IMR-90 (cell line): ENCODE measurements around the gene COL23A1. TPM values are rescaled to one million over a fixed set of nuclear protein-coding genes. Genes with fewer than 3 reads are reported as not detected.

Experiments
- ATAC-seq: fragments of 200-7000 bp; cut with Tn5 transposase; 2 replicates; pipeline ENCODE4 v1.9.1; 2020; ENCODE audit warnings: low read depth, mild to moderate bottlenecking, moderate library complexity
- BruUV-seq: library from RNA; stranded (reverse); fragments of 400-500 nt; replicated peaks from 2 replicates; lab custom pipeline; 2021; lab: Mats Ljungman, UMichigan
- CTCF ChIA-PET: fragments of 300-600 bp; formaldehyde crosslinking; extraction: SDS; loops from one replicate; lab custom pipeline; 2021; ENCODE audit warnings: antibody characterized with exemption; lab: Yijun Ruan, JAX
- POLR2A ChIA-PET: fragments of 300-600 bp; sonication (Branson Sonifier 250); formaldehyde crosslinking; loops from one replicate; lab custom pipeline; 2022; ENCODE audit warnings: antibody characterized with exemption; ENCODE audit not compliant: unreplicated experiment; lab: Charles Lee
- DNase-seq: peaks from one replicate; pipeline ENCODE4 v3.0.0; 2013
- H2AFZ ChIP-seq: replicated peaks from 2 replicates; pipeline ENCODE3; 2013; ENCODE audit warnings: low read length, mild to moderate bottlenecking; ENCODE audit not compliant: poor library complexity
- H2AK5ac ChIP-seq: 2 replicates; pipeline ENCODE4 v1.6.1; 2013; ENCODE audit warnings: low read depth, low read length, inconsistent platforms
- H2AK9ac ChIP-seq: replicated peaks from 2 replicates; pipeline ENCODE3; 2013; ENCODE audit warnings: mild to moderate bottlenecking, low read depth, low read length, moderate library complexity; ENCODE audit not compliant: poor library complexity
- H2BK120ac ChIP-seq: 2 replicates; pipeline ENCODE4 v1.6.1; 2013; ENCODE audit warnings: low read depth, low read length, inconsistent platforms
- H2BK15ac ChIP-seq: 3 replicates; pipeline ENCODE4 v1.6.1; 2013; ENCODE audit warnings: low read depth, low read length, inconsistent platforms
- H2BK20ac ChIP-seq: 2 replicates; pipeline ENCODE4 v1.6.1; 2013; ENCODE audit warnings: low read depth, mild to moderate bottlenecking, inconsistent platforms, low read length, moderate library complexity
- H2BK5ac ChIP-seq: 2 replicates; pipeline ENCODE4 v1.6.1; 2013; ENCODE audit warnings: mild to moderate bottlenecking, low read depth, low read length, inconsistent platforms; ENCODE audit not compliant: poor library complexity, severe bottlenecking
- H3K14ac ChIP-seq: replicated peaks from 2 replicates; pipeline ENCODE4 v1.6.1; 2013; ENCODE audit warnings: low read depth, low read length, inconsistent platforms
- H3K18ac ChIP-seq: 2 replicates; pipeline ENCODE4 v1.6.1; 2013; ENCODE audit warnings: low read depth, low read length, control low read depth
- H3K23ac ChIP-seq: 2 replicates; pipeline ENCODE4 v1.6.1; 2013; ENCODE audit warnings: low read depth, low read length, inconsistent platforms
- H3K27ac ChIP-seq: 2 replicates; pipeline ENCODE4 v1.5.1; 2013; ENCODE audit warnings: mild to moderate bottlenecking, control low read depth, low read length; ENCODE audit not compliant: insufficient read depth
- H3K27me3 ChIP-seq: 2 replicates; pipeline ENCODE4 v1.6.1; 2013; ENCODE audit warnings: low read length; ENCODE audit not compliant: control insufficient read depth, insufficient read depth
- H3K36me3 ChIP-seq: 2 replicates; pipeline ENCODE4 v1.6.1; 2013; ENCODE audit warnings: low read length, mixed read lengths; ENCODE audit not compliant: control insufficient read depth, insufficient read depth
- H3K4ac ChIP-seq: 2 replicates; pipeline ENCODE4 v1.6.1; 2013; ENCODE audit warnings: low read depth, low read length, inconsistent platforms
- H3K4me1 ChIP-seq: 2 replicates; pipeline ENCODE4 v1.6.1; 2013; ENCODE audit warnings: low read length, mixed read lengths; ENCODE audit not compliant: control insufficient read depth, insufficient read depth
- H3K4me2 ChIP-seq: 2 replicates; pipeline ENCODE4 v1.6.1; 2013; ENCODE audit warnings: low read depth, mild to moderate bottlenecking, control low read depth, low read length, moderate library complexity
- H3K4me3 ChIP-seq: 2 replicates; pipeline ENCODE4 v1.5.1; 2013; ENCODE audit warnings: low read depth, mild to moderate bottlenecking, control low read depth, low read length, moderate library complexity; ENCODE audit not compliant: insufficient read depth
- H3K56ac ChIP-seq: 2 replicates; pipeline ENCODE4 v1.6.1; 2013; ENCODE audit warnings: low read length, inconsistent platforms; ENCODE audit not compliant: insufficient read depth; ENCODE audit errors: extremely low read depth
- H3K79me1 ChIP-seq, 2 experiments: 2 replicates each; pipeline ENCODE4 v1.6.1; 2013; ENCODE audit warnings: low read length in 2 of 2, inconsistent platforms in 1 of 2, low read depth in 1 of 2
- H3K9ac ChIP-seq: 2 replicates; pipeline ENCODE4 v1.6.1; 2013; ENCODE audit warnings: low read depth, low read length, control low read depth
- H3K9me1 ChIP-seq: 2 replicates; pipeline ENCODE4 v1.6.1; 2013; ENCODE audit warnings: low read length, inconsistent platforms; ENCODE audit not compliant: insufficient read depth
- H3K9me3 ChIP-seq: 2 replicates; pipeline ENCODE4 v1.6.1; 2013; ENCODE audit warnings: low read length; ENCODE audit not compliant: control insufficient read depth, insufficient read depth
- H4K20me1 ChIP-seq: 2 replicates; pipeline ENCODE4 v1.6.1; 2013; ENCODE audit warnings: low read length, inconsistent platforms; ENCODE audit not compliant: insufficient read depth
- H4K5ac ChIP-seq: 2 replicates; pipeline ENCODE4 v1.6.1; 2013; ENCODE audit warnings: mild to moderate bottlenecking, low read depth, low read length, control low read depth
- H4K8ac ChIP-seq, 2 experiments: 2 replicates each; pipeline ENCODE4 v1.6.1; 2013; ENCODE audit warnings: low read depth in 2 of 2, low read length in 2 of 2, control low read depth in 1 of 2, inconsistent platforms in 1 of 2
- H4K91ac ChIP-seq: 2 replicates; pipeline ENCODE4 v1.6.1; 2013; ENCODE audit warnings: low read depth, low read length, inconsistent platforms; ENCODE audit not compliant: insufficient read depth
- BHLHE40 ChIP-seq: fragments of 150-350 bp; IDR thresholded peaks from 2 replicates; pipeline ENCODE4 v1.6.1; 2016; ENCODE audit warnings: mild to moderate bottlenecking, low read depth, low read length
- CEBPB ChIP-seq: IDR thresholded peaks from 2 replicates; pipeline ENCODE4 v1.6.1; 2012; ENCODE audit warnings: low read depth, low read length, improper control_type of control experiment
- CHD1 ChIP-seq: IDR thresholded peaks from 2 replicates; pipeline ENCODE4 v1.6.1; 2012; ENCODE audit warnings: low read depth, low read length, improper control_type of control experiment
- FOS ChIP-seq: fragments of 150-350 bp; IDR thresholded peaks from 2 replicates; pipeline ENCODE4 v1.6.1; 2016; ENCODE audit warnings: low read depth, low read length
- MAFK ChIP-seq: IDR thresholded peaks from 2 replicates; pipeline ENCODE4 v1.6.1; 2012; ENCODE audit warnings: low read depth, low read length, improper control_type of control experiment
- MAZ ChIP-seq: IDR thresholded peaks from 2 replicates; pipeline ENCODE4 v1.6.1; 2012; ENCODE audit warnings: low read depth, mild to moderate bottlenecking, low read length, improper control_type of control experiment, moderate library complexity, borderline replicate concordance
- MXI1 ChIP-seq: IDR thresholded peaks from 2 replicates; pipeline ENCODE4 v1.6.1; 2012; ENCODE audit warnings: low read depth, mild to moderate bottlenecking, low read length, moderate library complexity, borderline replicate concordance
- NFE2L2 ChIP-seq: fragments of 150-350 bp; IDR thresholded peaks from 2 replicates; pipeline ENCODE4 v1.6.1; 2016; ENCODE audit warnings: low read depth, mild to moderate bottlenecking, low read length
- POLR2A ChIP-seq: IDR thresholded peaks from 2 replicates; pipeline ENCODE4 v1.6.1; 2012; ENCODE audit warnings: mild to moderate bottlenecking, low read depth, low read length
- RAD21 ChIP-seq: IDR thresholded peaks from 2 replicates; pipeline ENCODE4 v1.6.1; 2012; ENCODE audit warnings: low read length, improper control_type of control experiment
- RCOR1 ChIP-seq: IDR thresholded peaks from 2 replicates; pipeline ENCODE4 v1.6.1; 2012; ENCODE audit warnings: mild to moderate bottlenecking, low read length, improper control_type of control experiment; ENCODE audit not compliant: insufficient replicate concordance
- RFX5 ChIP-seq: IDR thresholded peaks from 2 replicates; pipeline ENCODE4 v1.8.0; 2012; ENCODE audit warnings: low read depth, mild to moderate bottlenecking, low read length, moderate library complexity
- SMC3 ChIP-seq: fragments of 150-350 bp; IDR thresholded peaks from 2 replicates; pipeline ENCODE4 v1.6.1; 2016; ENCODE audit warnings: low read depth, mild to moderate bottlenecking, antibody characterized with exemption, low read length, moderate library complexity
- WGBS, 2 experiments: methylation state at CpG; one replicate each; pipeline versions ENCODE4 v1.1.5 to v1.1.7; 2013; ENCODE audit warnings: missing lambda C conversion rate in 2 of 2; ENCODE audit not compliant: insufficient read length in 1 of 2; ENCODE audit errors: extremely low coverage in 2 of 2; 5-methylcytosine and 5-hydroxymethylcytosine counted together
- dilution Hi-C: fragments of 300-500 bp; cut with HindIII; formaldehyde crosslinking; loops from one replicate; pipeline ENCODE4 v1.14.3; 2018; ENCODE audit warnings: low sequenced_read_pairs; ENCODE audit not compliant: unreplicated experiment
- in situ Hi-C: fragments of 300-500 bp; cut with MboI; formaldehyde crosslinking; loops from 3 replicates; pipeline ENCODE4 v1.14.3; 2019; ENCODE audit warnings: low sequenced_read_pairs, inconsistent platforms, mixed read lengths
- intact Hi-C: fragments of 100-400 bp; cut with micrococcal nuclease; formaldehyde crosslinking; loops from 2 replicates; pipeline ENCODE4 v1.10.0; 2022
- polyA plus RNA-seq, 3 experiments: library from polyadenylated mRNA; depleted of rRNA; stranded (reverse); fragments of >200 nt; gene quantifications; 2 replicates each; pipeline ENCODE4 v1.2.3, GENCODE V29; 2012; ENCODE audit warnings: low replicate concordance in 1 of 3
- total RNA-seq: library from RNA; depleted of rRNA; stranded (reverse); fragments of >200 nt; gene quantifications from 2 replicates; pipeline ENCODE4 v1.2.3, GENCODE V29; 2012
- TF ChIP-seq, protein P1 (sequence below): fragments of 150-350 bp; IDR thresholded peaks from 2 replicates; pipeline ENCODE4 v1.6.1; 2016; ENCODE audit warnings: low read depth, mild to moderate bottlenecking, low read length, moderate library complexity, borderline replicate concordance
- TF ChIP-seq, protein P2 (sequence below): conservative IDR thresholded peaks from 2 replicates; pipeline ENCODE4 v1.5.1; 2012; ENCODE audit warnings: mild to moderate bottlenecking, low read depth, low read length, improper control_type of control experiment
- TF ChIP-seq, protein P3 (sequence below): fragments of 150-350 bp; IDR thresholded peaks from 2 replicates; pipeline ENCODE4 v1.6.1; 2017; ENCODE audit warnings: mild to moderate bottlenecking, antibody characterized with exemption, low read length, low read depth

Gene COL23A1
- total and polyA plus RNA-seq, 2 of the 4 experiments (the other 2 are of a cell fraction) = not detected

- no peak overlapping the region for H3K14ac ChIP-seq
- POLR2A ChIA-PET = no interaction called here
- intact Hi-C loops = no loop called here
- H3K4me1 ChIP-seq = no peaks in the 10 kb centered on the region
- no peak overlapping the region for H3K23ac ChIP-seq
- dilution Hi-C loops = no loop called here
- H2BK20ac ChIP-seq = no peak overlapping the region
- no peak overlapping the region for H2BK120ac ChIP-seq
- peaks cover 9% of the 10 kb centered on the region for H3K9me3 ChIP-seq
- H2BK15ac ChIP-seq = no peak overlapping the region
- in situ Hi-C loops = no loop called here
- no peak overlapping the region for H3K4ac ChIP-seq
- no peak overlapping the region for H3K4me3 ChIP-seq
- no peak overlapping the region for H4K91ac ChIP-seq
- H3K27me3 ChIP-seq = no peaks in the 10 kb centered on the region; the same call in 1 of the 2 replicates
- CTCF ChIA-PET = no interaction called here
- TF ChIP-seq, protein P1, sequence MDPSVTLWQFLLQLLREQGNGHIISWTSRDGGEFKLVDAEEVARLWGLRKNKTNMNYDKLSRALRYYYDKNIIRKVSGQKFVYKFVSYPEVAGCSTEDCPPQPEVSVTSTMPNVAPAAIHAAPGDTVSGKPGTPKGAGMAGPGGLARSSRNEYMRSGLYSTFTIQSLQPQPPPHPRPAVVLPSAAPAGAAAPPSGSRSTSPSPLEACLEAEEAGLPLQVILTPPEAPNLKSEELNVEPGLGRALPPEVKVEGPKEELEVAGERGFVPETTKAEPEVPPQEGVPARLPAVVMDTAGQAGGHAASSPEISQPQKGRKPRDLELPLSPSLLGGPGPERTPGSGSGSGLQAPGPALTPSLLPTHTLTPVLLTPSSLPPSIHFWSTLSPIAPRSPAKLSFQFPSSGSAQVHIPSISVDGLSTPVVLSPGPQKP = no peak
- TF ChIP-seq RAD21 (no peak), CEBPB (no peak), POLR2A (no peak), RFX5 (no peak), BHLHE40 (no peak), FOS (no peak), SMC3 (no peak), MAZ (no peak), NFE2L2 (no peak), CHD1 (no peak), MAFK (no peak), RCOR1 (no peak), MXI1 (no peak)
- TF ChIP-seq, protein P2, sequence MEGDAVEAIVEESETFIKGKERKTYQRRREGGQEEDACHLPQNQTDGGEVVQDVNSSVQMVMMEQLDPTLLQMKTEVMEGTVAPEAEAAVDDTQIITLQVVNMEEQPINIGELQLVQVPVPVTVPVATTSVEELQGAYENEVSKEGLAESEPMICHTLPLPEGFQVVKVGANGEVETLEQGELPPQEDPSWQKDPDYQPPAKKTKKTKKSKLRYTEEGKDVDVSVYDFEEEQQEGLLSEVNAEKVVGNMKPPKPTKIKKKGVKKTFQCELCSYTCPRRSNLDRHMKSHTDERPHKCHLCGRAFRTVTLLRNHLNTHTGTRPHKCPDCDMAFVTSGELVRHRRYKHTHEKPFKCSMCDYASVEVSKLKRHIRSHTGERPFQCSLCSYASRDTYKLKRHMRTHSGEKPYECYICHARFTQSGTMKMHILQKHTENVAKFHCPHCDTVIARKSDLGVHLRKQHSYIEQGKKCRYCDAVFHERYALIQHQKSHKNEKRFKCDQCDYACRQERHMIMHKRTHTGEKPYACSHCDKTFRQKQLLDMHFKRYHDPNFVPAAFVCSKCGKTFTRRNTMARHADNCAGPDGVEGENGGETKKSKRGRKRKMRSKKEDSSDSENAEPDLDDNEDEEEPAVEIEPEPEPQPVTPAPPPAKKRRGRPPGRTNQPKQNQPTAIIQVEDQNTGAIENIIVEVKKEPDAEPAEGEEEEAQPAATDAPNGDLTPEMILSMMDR = no peak
- TF ChIP-seq, protein P3, sequence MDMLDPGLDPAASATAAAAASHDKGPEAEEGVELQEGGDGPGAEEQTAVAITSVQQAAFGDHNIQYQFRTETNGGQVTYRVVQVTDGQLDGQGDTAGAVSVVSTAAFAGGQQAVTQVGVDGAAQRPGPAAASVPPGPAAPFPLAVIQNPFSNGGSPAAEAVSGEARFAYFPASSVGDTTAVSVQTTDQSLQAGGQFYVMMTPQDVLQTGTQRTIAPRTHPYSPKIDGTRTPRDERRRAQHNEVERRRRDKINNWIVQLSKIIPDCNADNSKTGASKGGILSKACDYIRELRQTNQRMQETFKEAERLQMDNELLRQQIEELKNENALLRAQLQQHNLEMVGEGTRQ = no peak
- no peak overlapping the region for H3K9ac ChIP-seq
- no peak overlapping the region for H2AK9ac ChIP-seq
- ATAC-seq = no peak
- no peak overlapping the region for H2AK5ac ChIP-seq
- H3K36me3 ChIP-seq = no peaks in the 10 kb centered on the region
- H3K27ac ChIP-seq = no peak overlapping the region
- no peak overlapping the region for H3K4me2 ChIP-seq
- DNase-seq = no peak
- no peak overlapping the region for H3K56ac ChIP-seq
- H3K79me1 ChIP-seq = no peaks in the 10 kb centered on the region
- no peaks in the 10 kb centered on the region for H3K9me1 ChIP-seq
- no peak overlapping the region for H2AFZ ChIP-seq
- 59% methylated on average over 3 of the region's 11 CpGs; no CpG with 5 or more reads in 1 of the 2 experiments for WGBS, 2 experiments
- no peak overlapping the region for H3K18ac ChIP-seq
- no peaks in the 10 kb centered on the region for H4K20me1 ChIP-seq
- no peak overlapping the region for H4K8ac ChIP-seq
- H4K5ac ChIP-seq = no peak overlapping the region
- no peak overlapping the region for H2BK5ac ChIP-seq
- no TSS peak for BruUV-seq
Measured at GRCh38 chr5:178338126-178338749, 252.0 kb downstream of the COL23A1 start.
